GM06990 (cell line): Measurements from ENCODE around the gene ARHGEF39.

Experiments
- DNase-seq: peaks from one replicate; pipeline ENCODE4 v3.0.0-alpha.2; 2011; ENCODE audit not compliant: insufficient read length; ENCODE audit errors: extremely low read depth
- H3K27me3 ChIP-seq: replicated peaks from 2 replicates; pipeline ENCODE4 v1.6.0; 2011; ENCODE audit warnings: low read length; ENCODE audit not compliant: control insufficient read depth, insufficient read depth
- H3K36me3 ChIP-seq: 2 replicates; pipeline ENCODE4 v1.5.1; 2011; ENCODE audit warnings: low read length; ENCODE audit not compliant: control insufficient read depth, insufficient read depth
- H3K4me3 ChIP-seq: replicated peaks from 2 replicates; pipeline ENCODE4 v1.5.1; 2011; ENCODE audit warnings: low read depth, mild to moderate bottlenecking, control low read depth, low read length
- CTCF ChIP-seq: IDR thresholded peaks from 2 replicates; pipeline ENCODE4 v1.5.1; 2011; ENCODE audit warnings: low read length, control low read depth, mild to moderate bottlenecking, inconsistent platforms; ENCODE audit not compliant: insufficient read depth, poor library complexity, severe bottlenecking

Gene ARHGEF39

GRCh38 chr9:35667939-35668338, 2.9 kb upstream of the ARHGEF39 start:
- DNase-seq, result no peak
- TF ChIP-seq CTCF, result no peak
- Histone ChIP-seq H3K36me3 (no peaks in the 10 kb centered on the region; the same call in 1 of the 2 replicates), H3K4me3 (no peak overlapping the region), H3K27me3 (no peaks in the 10 kb centered on the region)

GRCh38 chr9:35666549-35666948, 1.6 kb upstream of the ARHGEF39 start:
- no peaks in the 10 kb centered on the region for H3K27me3 ChIP-seq

GRCh38 chr9:35666045-35666444, 1.1 kb upstream of the ARHGEF39 start:
- no peak for TF ChIP-seq CTCF
- peaks cover 4% of the 10 kb centered on the region for H3K36me3 ChIP-seq
- H3K4me3 ChIP-seq, result no peak overlapping the region; the same call in 1 of the 2 replicates
- no peaks in the 10 kb centered on the region for H3K27me3 ChIP-seq
- DNase-seq, result no peak

More at GRCh38 chr9:35666549-35666948, 1.6 kb upstream of the ARHGEF39 start:
- peaks cover 3% of the 10 kb centered on the region; the same call in 1 of the 2 replicates for H3K36me3 ChIP-seq
- no peak overlapping the region for H3K4me3 ChIP-seq
- DNase-seq, result no peak
- TF ChIP-seq CTCF, result no peak

- H3K36me3 ChIP-seq, result peaks cover 9% of the 10 kb centered on the region
- H3K27me3 ChIP-seq, result no peaks in the 10 kb centered on the region
- no peak for DNase-seq
- no peak for TF ChIP-seq CTCF
- peak overlapping the region; percentile 65 for H3K4me3 ChIP-seq
Measured at GRCh38 chr9:35665471-35665818, 450 bp upstream of the ARHGEF39 start.

GRCh38 chr9:35662437-35662836, 2.6 kb downstream of the ARHGEF39 start:
- no peak for DNase-seq
- Histone ChIP-seq H3K36me3 (peaks cover 12% of the 10 kb centered on the region), H3K4me3 (no peak overlapping the region), H3K27me3 (no peaks in the 10 kb centered on the region)
- TF ChIP-seq CTCF, result no peak

GRCh38 chr9:35661756-35662350, 3.1 kb downstream of the ARHGEF39 start:
- no peak overlapping the region for H3K4me3 ChIP-seq

More at GRCh38 chr9:35661756-35662350, 3.1 kb downstream of the ARHGEF39 start:
- no peak for TF ChIP-seq CTCF
- Histone ChIP-seq H3K27me3 (no peaks in the 10 kb centered on the region), H3K36me3 (peaks cover 12% of the 10 kb centered on the region)
- DNase-seq, result no peak
